ENCODE results near the gene MAGEA4. TPM values are rescaled to one million over a fixed set of nuclear protein-coding genes. Genes with fewer than 3 reads are reported as not detected.

The MAGEA4 gene
- total and polyA plus RNA-seq, 2 donors (not counting 3 experiments of a cell fraction or from before 2014, with no cell fraction given): not detected

DNA sequence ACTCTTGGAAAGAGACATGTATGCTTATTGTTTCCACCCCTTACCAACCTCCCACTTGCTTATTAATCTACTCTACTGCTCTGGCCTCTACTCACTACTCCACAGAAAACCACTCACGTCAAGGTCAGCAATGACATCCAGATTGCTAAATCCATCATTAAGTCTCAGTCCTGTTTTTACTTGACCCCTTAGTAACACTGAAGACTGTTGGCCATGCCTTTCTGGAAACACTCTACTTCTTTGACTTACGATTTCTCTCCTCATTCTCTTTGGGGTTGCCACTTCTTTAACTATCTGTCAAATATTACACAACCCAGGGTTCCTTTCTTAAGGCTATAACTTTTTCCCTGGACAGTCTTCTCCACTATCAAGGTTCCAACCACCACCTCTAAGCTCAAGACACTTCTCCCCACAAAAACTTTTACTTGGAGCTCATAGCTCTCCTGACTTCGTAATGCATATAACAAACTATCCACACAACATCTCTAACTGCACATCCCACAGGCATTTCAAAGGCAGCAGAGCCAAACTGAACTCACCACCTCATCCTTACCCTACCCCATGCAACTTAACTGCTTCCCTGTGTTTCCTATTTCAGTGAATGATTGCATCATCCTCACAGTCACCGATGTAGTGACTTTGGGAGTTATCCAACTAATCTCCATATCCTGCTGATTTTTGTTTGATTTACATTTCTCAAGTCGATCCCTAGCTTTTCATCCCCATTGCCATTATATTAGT lies 15.8 kb upstream of the MAGEA4 start:
- no peaks in the 10 kb centered on the region for H4K20me1 ChIP-seq (replicated peaks; ENCODE audit: control insufficient read depth, extremely low read depth, insufficient read depth, low read length)
- TF ChIP-seq POLR2AphosphoS5 (IDR thresholded peaks at IDR 0.05; ENCODE audit: insufficient read depth, low read depth, low read length): no peak
- no peak for TF ChIP-seq FOS (IDR thresholded peaks at IDR 0.05; ENCODE audit: borderline replicate concordance, insufficient read depth, low read length)
- no peak for TF ChIP-seq POLR2A (IDR thresholded peaks at IDR 0.05; ENCODE audit: low read depth, low read length)
- TF ChIP-seq, protein P1, sequence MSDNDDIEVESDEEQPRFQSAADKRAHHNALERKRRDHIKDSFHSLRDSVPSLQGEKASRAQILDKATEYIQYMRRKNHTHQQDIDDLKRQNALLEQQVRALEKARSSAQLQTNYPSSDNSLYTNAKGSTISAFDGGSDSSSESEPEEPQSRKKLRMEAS (IDR thresholded peaks at IDR 0.05; ENCODE audit: insufficient read depth, insufficient read length): no peak
- TF ChIP-seq GATA2 (IDR thresholded peaks at IDR 0.05; ENCODE audit: insufficient read depth, insufficient read length, low read depth, low read length): no peak
- TF ChIP-seq JUN (IDR thresholded peaks at IDR 0.05; ENCODE audit: borderline replicate concordance, insufficient read depth, insufficient read length, low read depth): no peak
- CTCF ChIA-PET: no interaction called here
- no peaks in the 10 kb centered on the region for H3K9me3 ChIP-seq (replicated peaks; ENCODE audit: control insufficient read depth, insufficient read depth, low read length)
- no peak overlapping the region for H3K9ac ChIP-seq (replicated peaks; ENCODE audit: extremely low read depth, insufficient read depth, low read length)
- no peaks in the 10 kb centered on the region for H3K9me1 ChIP-seq (replicated peaks; ENCODE audit: control insufficient read depth, extremely low read depth, insufficient read depth, low read length)
- BruUV-seq (replicated peaks): no TSS peak
- intact Hi-C loops (cut with micrococcal nuclease): no loop called here
- no peak overlapping the region for H2AFZ ChIP-seq (ENCODE audit: low read depth, low read length)
- FAIRE-seq: no peak
- no peak overlapping the region for H3K27ac ChIP-seq (ENCODE audit: insufficient read depth, low read depth, low read length)
- H3K4me3 ChIP-seq (replicated peaks in 1 of 3; ENCODE audit: insufficient read depth in 1 of 3, low read depth in 1 of 3, low read length in 3 of 3): no peak overlapping the region
- no peaks in the 10 kb centered on the region for H3K27me3 ChIP-seq (ENCODE audit: control insufficient read depth in 2 of 2, insufficient read depth in 2 of 2, low read length in 2 of 2)
- no peaks in the 10 kb centered on the region for H3K4me1 ChIP-seq (ENCODE audit: control insufficient read depth, extremely low read depth, insufficient read depth, low read length)
- H3K4me2 ChIP-seq (ENCODE audit: insufficient read depth, low read length): no peak overlapping the region
- POLR2A ChIA-PET: no interaction called here
- dilution Hi-C loops (cut with MboI; ENCODE audit: extremely low pct_ligation_motif_present, low sequenced_read_pairs): no loop called here
- no peaks in the 10 kb centered on the region for H3K36me3 ChIP-seq (ENCODE audit: control insufficient read depth in 2 of 2, extremely low read depth in 1 of 2, insufficient read depth in 2 of 2, low read length in 2 of 2)
- no peak for DNase-seq (ENCODE audit: low read depth, low spot score)
- H3K79me2 ChIP-seq (ENCODE audit: control insufficient read depth, insufficient read depth, low read length): no peaks in the 10 kb centered on the region

DNA sequence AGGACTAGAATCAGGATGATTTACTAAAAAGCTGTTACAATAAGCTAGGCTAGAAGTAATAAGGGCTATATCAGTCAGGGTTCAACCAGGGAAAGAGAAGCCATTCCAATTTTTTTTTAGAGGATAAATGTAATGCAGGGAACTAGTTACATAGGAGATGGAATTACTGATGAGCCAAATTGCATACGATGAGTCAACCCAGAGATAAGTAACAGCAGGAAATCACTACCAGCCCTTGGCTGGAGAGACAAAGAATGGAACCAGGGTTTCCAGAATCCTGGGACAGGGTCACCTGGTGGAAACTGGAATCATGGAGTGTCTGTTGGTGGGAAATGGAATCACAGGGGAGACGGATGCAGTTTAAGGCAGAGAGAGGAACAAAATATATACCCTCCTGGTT lies 13.1 kb upstream of the MAGEA4 start:
- ChIA-PET POLR2A (no interaction called here), CTCF (no interaction called here)
- no peak overlapping the region for H2AFZ ChIP-seq (ENCODE audit: low read depth, low read length)
- no peaks in the 10 kb centered on the region for H3K9me3 ChIP-seq (replicated peaks; ENCODE audit: control insufficient read depth, insufficient read depth, low read length)
- no peak overlapping the region for H3K27ac ChIP-seq (ENCODE audit: insufficient read depth, low read depth, low read length)
- no peaks in the 10 kb centered on the region for H3K27me3 ChIP-seq (ENCODE audit: control insufficient read depth in 2 of 2, insufficient read depth in 2 of 2, low read length in 2 of 2)
- H4K20me1 ChIP-seq (replicated peaks; ENCODE audit: control insufficient read depth, extremely low read depth, insufficient read depth, low read length): no peaks in the 10 kb centered on the region
- H3K9me1 ChIP-seq (replicated peaks; ENCODE audit: control insufficient read depth, extremely low read depth, insufficient read depth, low read length): no peaks in the 10 kb centered on the region
- no peak overlapping the region for H3K4me3 ChIP-seq (replicated peaks in 1 of 3; ENCODE audit: insufficient read depth in 1 of 3, low read depth in 1 of 3, low read length in 3 of 3)
- no peak for FAIRE-seq
- dilution Hi-C loops (cut with MboI; ENCODE audit: extremely low pct_ligation_motif_present, low sequenced_read_pairs): no loop called here
- intact Hi-C loops (cut with micrococcal nuclease): no loop called here
- no peak overlapping the region for H3K4me2 ChIP-seq (ENCODE audit: insufficient read depth, low read length)
- H3K36me3 ChIP-seq (ENCODE audit: control insufficient read depth in 2 of 2, extremely low read depth in 1 of 2, insufficient read depth in 2 of 2, low read length in 2 of 2): no peaks in the 10 kb centered on the region
- H3K9ac ChIP-seq (replicated peaks; ENCODE audit: extremely low read depth, insufficient read depth, low read length): no peak overlapping the region
- no TSS peak for BruUV-seq (replicated peaks)
- TF ChIP-seq, protein P1 (IDR thresholded peaks at IDR 0.05; ENCODE audit: insufficient read depth, insufficient read length): no peak
- TF ChIP-seq EZH2 (IDR thresholded peaks at IDR 0.05; ENCODE audit: borderline replicate concordance, low read depth, low read length, severe bottlenecking) (no peak), POLR2A (IDR thresholded peaks at IDR 0.05; ENCODE audit: low read depth, low read length) (no peak), FOS (IDR thresholded peaks at IDR 0.05; ENCODE audit: borderline replicate concordance, insufficient read depth, low read length) (no peak), JUN (IDR thresholded peaks at IDR 0.05; ENCODE audit: borderline replicate concordance, insufficient read depth, insufficient read length, low read depth) (no peak), GATA2 (IDR thresholded peaks at IDR 0.05; ENCODE audit: insufficient read depth, insufficient read length, low read depth, low read length) (peak; percentile 22)
- DNase-seq (ENCODE audit: low read depth, low spot score): no peak
- peaks cover 12% of the 10 kb centered on the region for H3K4me1 ChIP-seq (ENCODE audit: control insufficient read depth, extremely low read depth, insufficient read depth, low read length)
- no peaks in the 10 kb centered on the region for H3K79me2 ChIP-seq (ENCODE audit: control insufficient read depth, insufficient read depth, low read length)
